T-cell (primary cell): Measurements from ENCODE around the gene SRCIN1. TPM values are rescaled to one million over a fixed set of nuclear protein-coding genes. Genes with fewer than 3 reads are reported as not detected.
"Not testable (repeated sequence)": the region's sequence is repeated elsewhere in the genome, so short reads cannot be mapped to it uniquely, and the experiment has no call there.

Experiments
- ATAC-seq, 4 experiments: fragments of 200-7000 bp in 3 of 4; fragments of 150-1000 bp in 1 of 4; cut with Tn5 transposase; replicated peaks in 1 of 4; 1 replicate in 3 of 4; 2 replicates in 1 of 4; pipeline ENCODE4 v1.10.0; 2021; ENCODE audit warnings: moderate library complexity in 3 of 4, mild to moderate bottlenecking in 2 of 4, moderate number of reproducible peaks in 1 of 4
- CTCF ChIA-PET, 2 donors: fragments of 300-600 bp; sonication (Branson Sonifier 250); formaldehyde crosslinking; loops; one replicate each; lab custom pipeline; 2022; ENCODE audit warnings: antibody characterized with exemption in 2 of 2; lab: Charles Lee
- POLR2A ChIA-PET, 2 donors: fragments of 300-600 bp; sonication (Branson Sonifier 250); formaldehyde crosslinking; loops; one replicate each; lab custom pipeline; 2022; ENCODE audit warnings: antibody characterized with exemption in 2 of 2; lab: Charles Lee
- DNase-seq, 35 experiments: peaks; one replicate each; pipeline versions ENCODE4 v3.0.0 to v3.0.0-alpha.2; 2013 to 2023
- H3K27ac ChIP-seq: one replicate; pipeline ENCODE4 v1.5.1; 2013; ENCODE audit warnings: low read length
- H3K27me3 ChIP-seq, 2 experiments: replicated peaks in 1 of 2; 1 replicate in 1 of 2; 2 replicates in 1 of 2; pipeline versions ENCODE4 v1.6.1 to v1.7.0; 2013; ENCODE audit warnings: low read length in 1 of 2, mixed read lengths in 1 of 2; ENCODE audit not compliant: control insufficient read depth in 2 of 2, insufficient read depth in 2 of 2; ENCODE audit errors: extremely low read depth in 1 of 2
- H3K36me3 ChIP-seq, 2 donors: 1 replicate in 1 of 2; 2 replicates in 1 of 2; pipeline versions ENCODE4 v1.6.1 to v1.7.0; 2013; ENCODE audit warnings: low read length in 1 of 2; ENCODE audit not compliant: control insufficient read depth in 2 of 2, insufficient read depth in 1 of 2; ENCODE audit errors: extremely low read depth in 1 of 2
- H3K4me1 ChIP-seq, 2 experiments: 1 replicate in 1 of 2; 2 replicates in 1 of 2; pipeline versions ENCODE4 v1.6.1 to v1.7.0; 2013; ENCODE audit warnings: low read length in 2 of 2, mixed read lengths in 1 of 2; ENCODE audit not compliant: insufficient read depth in 2 of 2, control insufficient read depth in 1 of 2; ENCODE audit errors: extremely low read depth in 1 of 2
- H3K4me3 ChIP-seq, 2 donors: 1 replicate in 1 of 2; 2 replicates in 1 of 2; pipeline versions ENCODE4 v1.5.1 to v1.7.0; 2013; ENCODE audit warnings: mild to moderate bottlenecking in 2 of 2, low read length in 1 of 2, moderate library complexity in 1 of 2; ENCODE audit not compliant: control insufficient read depth in 1 of 2; ENCODE audit errors: extremely low read depth in 1 of 2
- H3K9me3 ChIP-seq: 2 replicates; pipeline ENCODE4 v1.7.0; 2013
- H3K27ac Mint-ChIP-seq, 2 donors: one replicate each; pipeline ENCODE4 v1.8.0; 2020 to 2021; ENCODE audit warnings: mild to moderate bottlenecking in 2 of 2, mixed read lengths in 2 of 2
- H3K27me3 Mint-ChIP-seq, 2 donors: one replicate each; pipeline ENCODE4 v1.8.0; 2021 to 2022; ENCODE audit warnings: mixed read lengths in 2 of 2
- H3K36me3 Mint-ChIP-seq: one replicate; pipeline ENCODE4 v1.8.0; 2021; ENCODE audit warnings: mixed read lengths
- H3K4me1 Mint-ChIP-seq, 3 donors: one replicate each; pipeline ENCODE4 v1.8.0; 2020 to 2022; ENCODE audit warnings: mixed read lengths in 3 of 3, mild to moderate bottlenecking in 1 of 3
- H3K4me3 Mint-ChIP-seq, 3 donors: one replicate each; pipeline ENCODE4 v1.8.0; 2020 to 2022; ENCODE audit warnings: mild to moderate bottlenecking in 3 of 3, mixed read lengths in 3 of 3, moderate library complexity in 3 of 3
- H3K9me3 Mint-ChIP-seq, 3 donors: one replicate each; pipeline ENCODE4 v1.8.0; 2020 to 2022; ENCODE audit warnings: mixed read lengths in 3 of 3
- whole genome bisulfite sequencing: methylation state at CpG from one replicate; pipeline ENCODE4 v1.1.5; 2013; ENCODE audit warnings: missing lambda C conversion rate; ENCODE audit not compliant: insufficient coverage; 5-methylcytosine and 5-hydroxymethylcytosine counted together
- total RNA-seq, 35 experiments: library from RNA in 6 of 35; stranded (reverse) in 6 of 35; fragments of 120-200 nt in 1 of 35; gene quantifications; one replicate each; pipeline versions ENCODE4 v1.2.1 to v1.2.4 and lab custom pipeline; 2013 to 2026

Gene SRCIN1
- total RNA-seq, 5 donors from 2014 or later (not counting 1 experiment from before 2014, with no cell fraction given): 0.13 to 0.85 (median 0.28) TPM; not detected in 1

DNA sequence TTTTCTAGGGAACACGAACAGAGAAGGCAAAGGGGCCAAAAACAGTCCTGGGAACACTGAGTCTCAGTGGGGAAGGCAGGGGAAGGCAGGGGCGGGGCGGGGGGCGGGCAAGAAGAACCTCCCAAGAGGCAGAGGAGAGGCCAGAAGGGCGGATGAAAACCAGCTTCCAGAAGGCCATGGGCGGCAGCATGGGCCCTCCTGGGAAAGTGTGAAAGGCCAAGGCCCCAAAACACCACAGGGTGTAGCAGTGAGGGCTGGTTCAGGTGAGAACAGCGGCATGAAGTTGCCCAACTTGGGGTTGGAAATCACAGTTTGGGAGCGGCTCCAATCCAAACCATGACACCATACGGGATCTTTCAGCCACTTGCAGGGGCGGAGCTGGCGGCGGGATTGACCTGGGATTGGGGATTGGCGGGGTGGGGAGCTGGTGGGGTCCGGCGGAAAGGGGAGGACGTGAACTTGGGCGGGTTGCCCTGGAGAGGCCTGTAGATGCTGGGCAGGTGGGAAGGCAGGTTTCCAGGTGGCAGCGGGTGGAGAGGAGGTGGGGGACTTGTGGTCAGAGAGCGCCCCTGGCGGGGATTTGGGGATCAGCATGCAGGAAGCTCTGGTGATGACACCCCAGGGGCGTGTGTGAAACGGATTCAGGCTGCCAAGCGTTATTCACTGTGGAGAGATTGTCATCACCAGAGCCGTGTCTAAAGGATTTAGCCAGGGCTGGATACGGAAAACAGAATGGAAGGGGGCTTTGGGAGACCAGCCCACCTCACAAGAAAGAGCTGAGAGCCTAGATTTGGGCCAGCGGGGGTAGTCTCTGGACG is 96.6 kb downstream of the SRCIN1 start:
- ChIA-PET CTCF (interaction anchor here (0.5 to 1.2 kb wide), 4 partner anchors 49 to 194 kb away, joined by 3 to 5 read pairs (median 3); no protein-coding TSS in a partner anchor), POLR2A (no interaction called here)
- no peaks in the 10 kb centered on the region for H3K36me3 Mint-ChIP-seq
- H3K9me3 ChIP-seq: no peaks in the 10 kb centered on the region
- peaks cover 5 to 9% of the 10 kb centered on the region in 2 experiments for H3K4me1 ChIP-seq
- no peak overlapping the region for H3K27ac ChIP-seq
- peaks cover 39 to 40% of the 10 kb centered on the region in 2 donors for H3K27me3 Mint-ChIP-seq
- ATAC-seq (peak; percentile 74 to 90 (median 80)), DNase-seq (peak; percentile 22 to 78 (median 64))
- no peak overlapping the region for H3K27ac Mint-ChIP-seq
- H3K27me3 ChIP-seq: peaks cover 0 to 57% of the 10 kb centered on the region in 2 experiments
- H3K4me3 Mint-ChIP-seq: peak overlapping the region; percentile 75 to 83 (median 78)
- peaks cover 5 to 19% (median 6%) of the 10 kb centered on the region in 3 donors for H3K4me1 Mint-ChIP-seq
- no peaks in the 10 kb centered on the region for H3K36me3 ChIP-seq
- H3K4me3 ChIP-seq: peak overlapping the region; percentile 21 to 42
- no peaks in the 10 kb centered on the region for H3K9me3 Mint-ChIP-seq
- WGBS: 57% methylated on average over 22 of the region's 27 CpGs

GRCh38 chr17:38508570-38508950 is 97.2 kb downstream of the SRCIN1 start:
- Histone ChIP-seq H3K36me3 (no peaks in the 10 kb centered on the region), H3K4me3 (no peak overlapping the region), H3K4me1 (peaks cover 5 to 9% of the 10 kb centered on the region in 2 experiments), H3K27ac (no peak overlapping the region), H3K27me3 (peaks cover 0 to 54% of the 10 kb centered on the region in 2 experiments), H3K9me3 (no peaks in the 10 kb centered on the region)
- Mint-ChIP-seq H3K4me3 (peak overlapping the region in 1 of 3 donors; percentile 83), H3K27me3 (peaks cover 39 to 40% of the 10 kb centered on the region in 2 donors), H3K9me3 (no peaks in the 10 kb centered on the region), H3K4me1 (peaks cover 5 to 19% (median 6%) of the 10 kb centered on the region in 3 donors), H3K27ac (peak overlapping the region in 1 of 2 donors; percentile 19), H3K36me3 (no peaks in the 10 kb centered on the region)
- no peak for ATAC-seq
- no peak for DNase-seq
- 98% methylated on average over 6 of the region's 6 CpGs for WGBS
- CTCF ChIA-PET: interaction anchor here in 1 of 2 donors (1.2 kb wide), 1 partner anchor 51 kb away, joined by 5 read pairs; no protein-coding TSS in a partner anchor
- POLR2A ChIA-PET: no interaction called here

DNA sequence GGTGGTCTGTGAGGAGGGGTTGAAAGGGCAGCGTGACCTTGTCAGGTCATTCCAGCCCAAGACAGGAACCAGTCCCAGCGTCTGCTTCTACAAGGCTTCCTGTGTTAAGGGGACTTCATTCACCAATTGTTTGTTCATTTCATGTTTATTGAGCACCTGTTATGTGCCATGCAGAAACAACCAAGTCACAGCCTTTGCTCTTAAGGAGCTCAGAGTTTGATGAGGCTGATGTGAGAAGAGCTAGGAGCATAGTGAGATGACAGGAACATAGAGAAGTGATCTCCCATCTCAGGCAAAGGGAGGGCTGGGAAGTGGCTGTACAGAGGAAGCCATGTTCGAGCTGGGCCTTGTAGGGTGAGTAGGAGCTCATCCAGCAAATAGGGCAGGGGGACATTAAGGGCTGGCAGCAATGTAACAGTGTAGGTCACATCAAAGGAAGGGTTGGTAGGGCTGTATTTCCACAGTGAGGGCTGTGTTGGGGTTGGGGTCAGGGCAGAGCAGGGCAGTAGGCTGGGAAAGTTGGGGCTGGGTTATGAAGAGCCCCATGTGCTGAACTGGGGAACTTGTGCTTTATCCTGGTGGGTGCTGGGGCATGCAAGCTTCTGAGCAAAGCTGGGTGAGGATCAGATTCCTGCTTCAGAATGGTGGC is 97.7 kb downstream of the SRCIN1 start:
- Mint-ChIP-seq H3K27me3 (peaks cover 39 to 40% of the 10 kb centered on the region in 2 donors), H3K9me3 (no peaks in the 10 kb centered on the region), H3K27ac (peak overlapping the region in 1 of 2 donors; percentile 19), H3K36me3 (no peaks in the 10 kb centered on the region), H3K4me1 (peaks cover 5 to 19% (median 6%) of the 10 kb centered on the region in 3 donors), H3K4me3 (peak overlapping the region in 1 of 3 donors; percentile 83)
- ChIA-PET CTCF (interaction anchor here in 1 of 2 donors (1.2 kb wide), 1 partner anchor 51 kb away, joined by 5 read pairs; no protein-coding TSS in a partner anchor), POLR2A (no interaction called here)
- ATAC-seq: no peak
- Histone ChIP-seq H3K27me3 (peaks cover 0 to 49% of the 10 kb centered on the region in 2 experiments), H3K4me1 (peaks cover 5 to 9% of the 10 kb centered on the region in 2 experiments), H3K27ac (no peak overlapping the region), H3K4me3 (no peak overlapping the region), H3K9me3 (no peaks in the 10 kb centered on the region), H3K36me3 (no peaks in the 10 kb centered on the region)
- DNase-seq: no peak
- 72% methylated on average over 2 of the region's 3 CpGs for WGBS

GRCh38 chr17:38507436-38507835 is 98.3 kb downstream of the SRCIN1 start:
- H3K9me3 Mint-ChIP-seq: no peaks in the 10 kb centered on the region
- H3K36me3 Mint-ChIP-seq: no peaks in the 10 kb centered on the region
- no peaks in the 10 kb centered on the region for H3K9me3 ChIP-seq
- H3K27ac Mint-ChIP-seq: no peak overlapping the region
- peaks cover 35 to 39% of the 10 kb centered on the region in 2 donors for H3K27me3 Mint-ChIP-seq
- 100% methylated on average over 1 of the region's 3 CpGs for WGBS
- H3K27me3 ChIP-seq: peaks cover 0 to 45% of the 10 kb centered on the region in 2 experiments
- no peak overlapping the region for H3K27ac ChIP-seq
- H3K4me3 Mint-ChIP-seq: no peak overlapping the region
- peaks cover 5 to 9% of the 10 kb centered on the region in 2 experiments for H3K4me1 ChIP-seq
- H3K4me3 ChIP-seq: no peak overlapping the region
- no peaks in the 10 kb centered on the region for H3K36me3 ChIP-seq
- ChIA-PET POLR2A (no interaction called here), CTCF (interaction anchor here in 1 of 2 donors (1.2 kb wide), 1 partner anchor 52 kb away, joined by 5 read pairs; no protein-coding TSS in a partner anchor)
- H3K4me1 Mint-ChIP-seq: peaks cover 5 to 19% (median 6%) of the 10 kb centered on the region in 3 donors
- DNase-seq: no peak
- ATAC-seq: no peak

GRCh38 chr17:38504216-38504615 is 101.5 kb downstream of the SRCIN1 start:
- no peak overlapping the region for H3K4me3 Mint-ChIP-seq
- Histone ChIP-seq H3K36me3 (no peaks in the 10 kb centered on the region), H3K4me1 (no peaks in the 10 kb centered on the region), H3K9me3 (no peaks in the 10 kb centered on the region), H3K27me3 (peaks cover 0 to 22% of the 10 kb centered on the region in 2 experiments), H3K4me3 (no peak overlapping the region), H3K27ac (no peak overlapping the region)
- H3K27ac Mint-ChIP-seq: no peak overlapping the region
- H3K4me1 Mint-ChIP-seq: peaks cover 0 to 5% (median under 1%) of the 10 kb centered on the region in 3 donors
- CTCF ChIA-PET: interaction anchor here in 1 of 2 donors (0.6 kb wide), 1 partner anchor 60 kb away, joined by 6 read pairs; no protein-coding TSS in a partner anchor
- no peaks in the 10 kb centered on the region for H3K9me3 Mint-ChIP-seq
- DNase-seq (no peak), ATAC-seq (no peak)
- 95% methylated on average over 14 of the region's 14 CpGs for WGBS
- no peaks in the 10 kb centered on the region for H3K36me3 Mint-ChIP-seq
- H3K27me3 Mint-ChIP-seq: peaks cover 15 to 19% of the 10 kb centered on the region in 2 donors
- POLR2A ChIA-PET: no interaction called here

DNA sequence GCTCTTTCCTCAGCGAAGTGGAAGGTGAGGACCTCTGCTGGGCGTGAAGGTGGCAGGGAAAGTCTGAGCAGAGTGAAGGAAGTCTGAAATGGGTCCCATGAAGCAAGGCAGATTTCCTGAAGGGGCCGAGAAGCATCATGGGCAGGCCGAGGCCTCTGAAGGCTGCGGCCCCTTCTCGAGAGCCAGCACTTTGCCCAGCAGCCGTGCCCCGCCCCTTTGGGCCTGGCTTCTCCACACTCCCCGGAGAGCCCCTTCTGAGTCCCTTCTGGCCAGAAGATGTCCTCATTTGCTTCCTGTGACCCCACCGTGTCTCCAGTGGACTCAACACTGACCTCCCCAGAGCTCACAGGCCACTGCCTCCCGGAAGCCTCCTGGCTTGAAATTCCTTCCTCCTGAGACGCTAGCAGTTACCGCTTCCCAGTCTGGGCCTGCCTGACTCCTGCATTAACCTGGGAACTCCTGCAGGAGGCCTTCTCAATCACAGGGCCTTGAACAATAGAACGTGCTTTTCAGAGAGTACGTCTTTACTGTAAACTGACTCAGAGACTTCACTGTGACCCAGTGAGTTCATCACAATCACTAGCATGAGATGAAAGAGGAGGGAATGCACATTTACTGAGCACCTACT is 102.4 kb downstream of the SRCIN1 start:
- ATAC-seq, H3K36me3 ChIP-seq, H3K9me3 ChIP-seq, DNase-seq, H3K36me3 Mint-ChIP-seq, POLR2A ChIA-PET, H3K27ac ChIP-seq, H3K27ac Mint-ChIP-seq, H3K9me3 Mint-ChIP-seq, H3K4me3 ChIP-seq, H3K4me1 ChIP-seq, CTCF ChIA-PET, H3K4me1 Mint-ChIP-seq, H3K4me3 Mint-ChIP-seq: not testable (repeated sequence)
- peaks cover 0 to 14% of the 10 kb centered on the region in 2 experiments for H3K27me3 ChIP-seq
- peaks cover 8 to 11% of the 10 kb centered on the region in 2 donors for H3K27me3 Mint-ChIP-seq
- WGBS: 91% methylated on average over 13 of the region's 15 CpGs
